Testis (tissue), 2 donors: ENCODE results near the gene ARHGEF37.

ENCODE experiments used
- CTCF ChIP-seq, 3 experiments: fragments of 450-650 bp in 2 of 3; fragments of 200-600 bp in 1 of 3; sonication (generic) in 1 of 3; IDR thresholded peaks; one replicate each; pipeline ENCODE4 v1.5.1; 2016 to 2019; ENCODE audit warnings: antibody characterized with exemption in 3 of 3, mild to moderate bottlenecking in 2 of 3, moderate library complexity in 1 of 3
- POLR2A ChIP-seq: fragments of 450-650 bp; IDR thresholded peaks from one replicate; pipeline ENCODE4 v1.6.1; 2017; ENCODE audit warnings: antibody characterized with exemption, mild to moderate bottlenecking, moderate library complexity

DNA sequence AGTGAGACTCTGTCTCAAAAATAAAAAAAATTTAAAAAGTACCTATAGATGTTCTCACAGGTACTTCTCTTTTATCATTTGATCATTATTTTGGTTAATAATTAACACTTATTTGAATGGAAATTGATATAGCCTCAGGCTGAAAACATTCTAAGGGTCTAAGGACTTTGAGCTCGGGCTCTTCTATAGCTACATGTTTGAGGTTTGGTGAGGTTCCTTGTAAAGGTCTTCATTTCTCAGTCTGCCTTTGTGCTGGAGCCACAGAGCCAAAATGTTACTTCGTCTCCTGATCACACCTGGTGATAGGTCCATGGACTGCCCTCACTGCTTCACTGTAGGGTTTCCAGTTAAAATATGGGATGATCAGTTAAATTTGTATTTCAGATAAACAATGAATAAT lies 22.6 kb downstream of the ARHGEF37 start:
- TF ChIP-seq CTCF (IDR thresholded peaks at IDR 0.05) (no peak), POLR2A (no peak)
